NCI-H2171 treated with DMSO at 0.1 percent for 48 hours (cell line): Measurements from ENCODE around the gene MYO15A.

ENCODE experiments used
- DNase-seq: peaks from one replicate; lab custom pipeline; 2025; lab: John Stamatoyannopoulos, UW

The MYO15A gene

GRCh38 chr17:18136357-18136756, 27.8 kb downstream of the MYO15A start:
- DNase-seq = no peak

GRCh38 chr17:18138065-18138749, 29.7 kb downstream of the MYO15A start:
- DNase-seq = no peak

GRCh38 chr17:18139092-18139491, 30.5 kb downstream of the MYO15A start:
- DNase-seq = no peak

GRCh38 chr17:18139498-18139897, 30.9 kb downstream of the MYO15A start:
- no peak for DNase-seq

- DNase-seq = no peak
These were observed 31.4 kb downstream of the MYO15A start for GRCh38 chr17:18139949-18140348.

- no peak for DNase-seq
These were observed 32.1 kb downstream of the MYO15A start for GRCh38 chr17:18140648-18141047.

GRCh38 chr17:18141210-18141803, 32.8 kb downstream of the MYO15A start:
- DNase-seq = peak; percentile 66

- no peak for DNase-seq
These were observed 33.9 kb downstream of the MYO15A start for GRCh38 chr17:18142417-18142816.

- no peak for DNase-seq
These were observed 34.7 kb downstream of the MYO15A start for GRCh38 chr17:18143044-18143936.

- no peak for DNase-seq
These were observed 35.7 kb downstream of the MYO15A start for GRCh38 chr17:18144261-18144660.

GRCh38 chr17:18144855-18145254, 36.3 kb downstream of the MYO15A start:
- no peak for DNase-seq

- no peak for DNase-seq
These were observed 37.3 kb downstream of the MYO15A start for GRCh38 chr17:18145811-18146210.

GRCh38 chr17:18146259-18146658, 37.7 kb downstream of the MYO15A start:
- no peak for DNase-seq

GRCh38 chr17:18146980-18147379, 38.4 kb downstream of the MYO15A start:
- no peak for DNase-seq

GRCh38 chr17:18148586-18148985, 40.0 kb downstream of the MYO15A start:
- DNase-seq = no peak

- DNase-seq = no peak
These were observed 42.7 kb downstream of the MYO15A start for GRCh38 chr17:18151290-18151689.

- no peak for DNase-seq
These were observed 46.6 kb downstream of the MYO15A start for GRCh38 chr17:18155179-18155578.

- no peak for DNase-seq
These were observed 47.8 kb downstream of the MYO15A start for GRCh38 chr17:18156171-18156975.

GRCh38 chr17:18156976-18157280, 48.4 kb downstream of the MYO15A start:
- DNase-seq = no peak

GRCh38 chr17:18157354-18157985, 48.9 kb downstream of the MYO15A start:
- no peak for DNase-seq

- peak; percentile 35 for DNase-seq
These were observed 49.6 kb downstream of the MYO15A start for GRCh38 chr17:18158022-18158600.
